Heart left ventricle (tissue), 16 donors: ENCODE results near the gene PRDM11. TPM values are rescaled to one million over a fixed set of nuclear protein-coding genes. Genes with fewer than 3 reads are reported as not detected.

Source experiments
- ATAC-seq, 4 donors: fragments of 200-7000 bp; cut with Tn5 transposase; one replicate each; pipeline ENCODE4 v1.9.1; 2020 to 2022; ENCODE audit warnings: moderate library complexity in 4 of 4, mild to moderate bottlenecking in 3 of 4, moderate number of reproducible peaks in 1 of 4
- DNase-seq, 5 donors: peaks; one replicate each; pipeline ENCODE4 v3.0.0-alpha.2; 2020
- H3K27ac ChIP-seq, 12 donors: fragments of 200-600 bp; sonication (generic) in 4 of 12; one replicate each; pipeline versions ENCODE4 v1.5.0 to v1.8.0; 2016 to 2022; ENCODE audit warnings: mild to moderate bottlenecking in 2 of 12
- H3K27me3 ChIP-seq, 9 donors: fragments of 200-600 bp; sonication (generic) in 2 of 9; one replicate each; pipeline versions ENCODE4 v1.5.1 to v1.8.0; 2016 to 2022; ENCODE audit warnings: mild to moderate bottlenecking in 3 of 9
- H3K36me3 ChIP-seq, 9 donors: fragments of 200-600 bp; sonication (generic) in 2 of 9; one replicate each; pipeline versions ENCODE4 v1.5.0 to v1.8.0; 2018 to 2022; ENCODE audit warnings: mild to moderate bottlenecking in 2 of 9
- H3K4me1 ChIP-seq, 12 donors: fragments of 200-600 bp; sonication (generic) in 4 of 12; one replicate each; pipeline versions ENCODE4 v1.5.0 to v1.8.0; 2016 to 2022; ENCODE audit warnings: mild to moderate bottlenecking in 3 of 12
- H3K4me3 ChIP-seq, 12 donors: fragments of 200-600 bp; sonication (generic) in 4 of 12; one replicate each; pipeline versions ENCODE4 v1.5.0 to v1.8.0; 2017 to 2022; ENCODE audit warnings: mild to moderate bottlenecking in 9 of 12, moderate library complexity in 4 of 12
- H3K9me3 ChIP-seq, 12 donors: fragments of 200-600 bp; sonication (generic) in 4 of 12; one replicate each; pipeline versions ENCODE4 v1.5.0 to v1.8.0; 2016 to 2022; ENCODE audit warnings: mild to moderate bottlenecking in 1 of 12
- POLR2A ChIP-seq, 2 donors: fragments of 450-650 bp; IDR thresholded peaks; one replicate each; pipeline ENCODE4 v1.6.1; 2017; ENCODE audit warnings: antibody characterized with exemption in 2 of 2, mild to moderate bottlenecking in 2 of 2, moderate library complexity in 2 of 2
- WGBS, 4 donors: extraction: QIAGEN DNeasy Blood & Tissue Kit in 2 of 4; methylation state at CpG; one replicate each; pipeline versions ENCODE4 v1.1.5 to v1.1.7; 2013 to 2018; 5-methylcytosine and 5-hydroxymethylcytosine counted together
- intact Hi-C, 10 donors: fragments of 100-400 bp; cut with DNase I; formaldehyde crosslinking; loops; one replicate each; pipeline versions ENCODE4 v1.11.1 to v1.14.2; 2022
- polyA plus RNA-seq, 2 donors: library from polyadenylated mRNA; stranded (reverse); fragments of 200-250 nt; gene quantifications; one replicate each; pipeline ENCODE4 v1.2.3, GENCODE V29; 2013
- total RNA-seq, 9 donors: library from RNA; depleted of rRNA in 2 of 9; stranded (reverse); fragments of >200 nt in 2 of 9; fragmentation: NEBNext Ultra II Directional in 3 of 9; extraction: Animal tissue kit (Norgen Biotek cat#: 25700) in 3 of 9; gene quantifications; one replicate each; pipeline versions ENCODE4 v1.1.0 to v1.2.4, GENCODE V29; 2016 to 2023
- TF ChIP-seq, protein P1 (sequence below), 12 donors: fragments of 200-600 bp; sonication (generic) in 4 of 12; IDR thresholded peaks; one replicate each; pipeline versions ENCODE4 v1.5.0 to v1.8.0; 2018 to 2022; ENCODE audit warnings: antibody characterized with exemption in 12 of 12, mild to moderate bottlenecking in 5 of 12
- donor health status: ischemic (EF 13 %, LVEDD 7.1; RV severe dilation, severe dysfunction).
- donor health status: healthy with polysubstance abuse.
- donor health status: DM: no; HTN: yes; CAD: no.
- donor health status: DM: no; HTN: no; CAD: no.
- donor health status: ischemic (EF 25% LVEDD 6.9; RV normal size, moderate dysfunction).
- donor health status: ischemic (EF 25% LVEDD 5.7; RV mildly dilated, moderate dysfunction).
- donor health status: healthy.
- donor health status: DM: yes; HTN: yes; CAD: no.
- donor health status: ischemic (EF 35%, LVEDD 5.7; RV mildly dilated, moderate dysfunction).
- donor health status: nonischemic (EF 11% LVEDD 7.7; RV severe dilation, severe dysfunction).
- donor health status: DM: yes; HTN: yes; CAD: no.
- donor health status: PGD.
- donor health status: ischemic (EF 29% LVEDD 5.4; RV normal size, mild dysfunction).
- donor health status: nonischemic (EF 23%, LVEDD 6.1; RV moderate dilation, normal function).

Gene PRDM11
- total and polyA plus RNA-seq, 11 donors, result 4.5 to 29.6 (median 18.2) TPM

- no peaks in the 10 kb centered on the region for H3K36me3 ChIP-seq
- H3K4me3 ChIP-seq, result no peak overlapping the region
- H3K4me1 ChIP-seq, result peaks cover 0 to 21% (median 9%) of the 10 kb centered on the region in 12 donors
- H3K9me3 ChIP-seq, result no peaks in the 10 kb centered on the region
- intact Hi-C loops, result loop anchor here in 6 of 10 donors (5.0 to 10.0 kb wide), 5 partner anchors 148 to 536 kb away; partner anchors contain the start of genes CD82 (in 3 of the 6), TP53I11 (in 1 of the 6) and TSPAN18 (in 1 of the 6)
- H3K27me3 ChIP-seq, result peaks cover 0 to 9% (median 0%) of the 10 kb centered on the region in 9 donors
- no peak for ATAC-seq
- peak in 1 of 5 donors; percentile 14 for DNase-seq
- no peak overlapping the region for H3K27ac ChIP-seq
- no peak for TF ChIP-seq POLR2A (IDR thresholded peaks at IDR 0.05)
- TF ChIP-seq, protein P1, sequence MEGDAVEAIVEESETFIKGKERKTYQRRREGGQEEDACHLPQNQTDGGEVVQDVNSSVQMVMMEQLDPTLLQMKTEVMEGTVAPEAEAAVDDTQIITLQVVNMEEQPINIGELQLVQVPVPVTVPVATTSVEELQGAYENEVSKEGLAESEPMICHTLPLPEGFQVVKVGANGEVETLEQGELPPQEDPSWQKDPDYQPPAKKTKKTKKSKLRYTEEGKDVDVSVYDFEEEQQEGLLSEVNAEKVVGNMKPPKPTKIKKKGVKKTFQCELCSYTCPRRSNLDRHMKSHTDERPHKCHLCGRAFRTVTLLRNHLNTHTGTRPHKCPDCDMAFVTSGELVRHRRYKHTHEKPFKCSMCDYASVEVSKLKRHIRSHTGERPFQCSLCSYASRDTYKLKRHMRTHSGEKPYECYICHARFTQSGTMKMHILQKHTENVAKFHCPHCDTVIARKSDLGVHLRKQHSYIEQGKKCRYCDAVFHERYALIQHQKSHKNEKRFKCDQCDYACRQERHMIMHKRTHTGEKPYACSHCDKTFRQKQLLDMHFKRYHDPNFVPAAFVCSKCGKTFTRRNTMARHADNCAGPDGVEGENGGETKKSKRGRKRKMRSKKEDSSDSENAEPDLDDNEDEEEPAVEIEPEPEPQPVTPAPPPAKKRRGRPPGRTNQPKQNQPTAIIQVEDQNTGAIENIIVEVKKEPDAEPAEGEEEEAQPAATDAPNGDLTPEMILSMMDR (IDR thresholded peaks at IDR 0.05), result no peak
- WGBS, 4 donors, result 34 to 41% (median 37%) methylated on average over 2 of the region's 2 CpGs
These were observed 46.1 kb upstream of the PRDM11 start for GRCh38 chr11:45100339-45100738.

- intact Hi-C loops, result loop anchor here in 7 of 10 donors (2.0 to 10.0 kb wide), 6 partner anchors 150 to 538 kb away; partner anchors contain the start of genes CD82 (in 3 of the 7), TP53I11 (in 1 of the 7) and TSPAN18 (in 1 of the 7)
- no peaks in the 10 kb centered on the region for H3K9me3 ChIP-seq
- H3K27ac ChIP-seq, result peak overlapping the region in 1 of 12 donors; percentile 66
- peak in 1 of 4 donors; percentile 6 for ATAC-seq
- H3K27me3 ChIP-seq, result peaks cover 0 to 9% (median 0%) of the 10 kb centered on the region in 9 donors
- peaks cover 0 to 25% (median 10%) of the 10 kb centered on the region in 12 donors for H3K4me1 ChIP-seq
- DNase-seq, result peak in 1 of 5 donors; percentile 17
- no peak overlapping the region for H3K4me3 ChIP-seq
- 50 to 60% (median 54%) methylated on average over 7 to 8 of the region's 8 CpGs for WGBS, 4 donors
- TF ChIP-seq POLR2A (IDR thresholded peaks at IDR 0.05), result no peak
- TF ChIP-seq, protein P1 (IDR thresholded peaks at IDR 0.05), result no peak
- no peaks in the 10 kb centered on the region for H3K36me3 ChIP-seq
These were observed 44.1 kb upstream of the PRDM11 start for GRCh38 chr11:45102361-45102809.

- WGBS, 4 donors, result 17 to 22% (median 21%) methylated on average over 8 of the region's 8 CpGs
- H3K27me3 ChIP-seq, result peaks cover 0 to 9% (median 0%) of the 10 kb centered on the region in 9 donors
- no peaks in the 10 kb centered on the region for H3K9me3 ChIP-seq
- peak overlapping the region in 1 of 12 donors; percentile 66 for H3K27ac ChIP-seq
- DNase-seq (peak; percentile 58 to 81 (median 62)), ATAC-seq (peak in 3 of 4 donors; percentile 62 to 81 (median 67))
- TF ChIP-seq, protein P1 (IDR thresholded peaks at IDR 0.05), result peak; percentile 85 to 99 (median 96)
- no peak for TF ChIP-seq POLR2A (IDR thresholded peaks at IDR 0.05)
- H3K4me1 ChIP-seq, result peaks cover 0 to 25% (median 10%) of the 10 kb centered on the region in 12 donors
- no peaks in the 10 kb centered on the region for H3K36me3 ChIP-seq
- H3K4me3 ChIP-seq, result no peak overlapping the region
- intact Hi-C loops, result loop anchor here in 9 of 10 donors (1.0 to 10.0 kb wide), 7 partner anchors 151 to 538 kb away; partner anchors contain the start of genes CD82 (in 3 of the 9), TP53I11 (in 1 of the 9) and TSPAN18 (in 1 of the 9)
These were observed 43.4 kb upstream of the PRDM11 start for GRCh38 chr11:45102810-45103621.
